SK-N-DZ (cell line): ENCODE data around the gene LYRM4.

Experiments
- DNase-seq: peaks from one replicate; pipeline ENCODE4 v3.0.0-alpha.2; 2015; ENCODE audit warnings: low spot score

LYRM4 gene

GRCh38 chr6:5205877-5206850 is 54.6 kb downstream of the LYRM4 start:
- DNase-seq: peak; percentile 17

- DNase-seq: no peak
Observed at GRCh38 chr6:5205035-5205507, 55.7 kb downstream of the LYRM4 start.

- no peak for DNase-seq
Observed at GRCh38 chr6:5204376-5204775, 56.4 kb downstream of the LYRM4 start.

- DNase-seq: no peak
Observed at GRCh38 chr6:5203546-5203945, 57.2 kb downstream of the LYRM4 start.

GRCh38 chr6:5202941-5203340 is 57.8 kb downstream of the LYRM4 start:
- DNase-seq: no peak

GRCh38 chr6:5202206-5202605 is 58.5 kb downstream of the LYRM4 start:
- DNase-seq: no peak

- DNase-seq: no peak
Observed at GRCh38 chr6:5201271-5201670, 59.5 kb downstream of the LYRM4 start.

- DNase-seq: no peak
Observed at GRCh38 chr6:5199702-5200101, 61.0 kb downstream of the LYRM4 start.

- DNase-seq: no peak
Observed at GRCh38 chr6:5199283-5199682, 61.5 kb downstream of the LYRM4 start.

GRCh38 chr6:5197084-5197483 is 63.7 kb downstream of the LYRM4 start:
- DNase-seq: no peak

GRCh38 chr6:5192135-5192794 is 68.5 kb downstream of the LYRM4 start:
- DNase-seq: no peak

- no peak for DNase-seq
Observed at GRCh38 chr6:5191722-5192121, 69.0 kb downstream of the LYRM4 start.

- DNase-seq: no peak
Observed at GRCh38 chr6:5191222-5191621, 69.5 kb downstream of the LYRM4 start.

GRCh38 chr6:5190507-5190906 is 70.2 kb downstream of the LYRM4 start:
- no peak for DNase-seq

GRCh38 chr6:5188646-5189045 is 72.1 kb downstream of the LYRM4 start:
- no peak for DNase-seq

- no peak for DNase-seq
Observed at GRCh38 chr6:5184878-5185277, 75.9 kb downstream of the LYRM4 start.

- no peak for DNase-seq
Observed at GRCh38 chr6:5184218-5184617, 76.5 kb downstream of the LYRM4 start.

- DNase-seq: no peak
Observed at GRCh38 chr6:5181510-5182317, 79.0 kb downstream of the LYRM4 start.

- no peak for DNase-seq
Observed at GRCh38 chr6:5180636-5181035, 80.1 kb downstream of the LYRM4 start.

GRCh38 chr6:5179917-5180316 is 80.8 kb downstream of the LYRM4 start:
- no peak for DNase-seq

GRCh38 chr6:5178806-5179205 is 81.9 kb downstream of the LYRM4 start:
- no peak for DNase-seq

GRCh38 chr6:5175635-5176034 is 85.1 kb downstream of the LYRM4 start:
- DNase-seq: no peak
